ENCODE results near the gene SYNM. TPM values are rescaled to one million over a fixed set of nuclear protein-coding genes. Genes with fewer than 3 reads are reported as not detected.

The SYNM gene
- total RNA-seq, 4 donors from 2014 or later = 6.0 to 38.5 (median 15.6) TPM

DNA sequence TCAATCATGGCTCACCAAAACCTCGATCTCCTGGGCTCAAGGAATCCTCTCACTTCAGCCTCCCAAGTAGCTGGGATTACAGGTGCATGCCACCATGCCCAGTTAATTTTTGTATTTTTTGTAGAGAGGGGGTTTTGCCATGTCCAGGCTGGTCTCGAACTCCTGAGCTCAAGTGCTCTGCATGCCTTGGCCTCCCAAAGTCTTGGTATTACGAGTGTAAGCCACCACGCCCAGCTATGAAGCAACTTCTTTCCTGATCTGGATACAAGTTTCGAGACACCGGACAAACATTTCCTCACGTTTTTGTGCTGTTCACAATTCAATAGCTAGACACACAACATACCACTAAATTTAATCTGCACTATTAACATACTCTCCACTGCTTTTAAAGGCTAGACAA lies 3.4 kb upstream of the SYNM start:
- no peak overlapping the region for H3K4me3 ChIP-seq
- H3K4me1 ChIP-seq = peaks cover 0 to 21% (median 4%) of the 10 kb centered on the region in 4 donors
- no peaks in the 10 kb centered on the region for H3K36me3 ChIP-seq
- H3K9me3 ChIP-seq = no peaks in the 10 kb centered on the region
- H3K27ac ChIP-seq = no peak overlapping the region
- TF ChIP-seq, protein P1, sequence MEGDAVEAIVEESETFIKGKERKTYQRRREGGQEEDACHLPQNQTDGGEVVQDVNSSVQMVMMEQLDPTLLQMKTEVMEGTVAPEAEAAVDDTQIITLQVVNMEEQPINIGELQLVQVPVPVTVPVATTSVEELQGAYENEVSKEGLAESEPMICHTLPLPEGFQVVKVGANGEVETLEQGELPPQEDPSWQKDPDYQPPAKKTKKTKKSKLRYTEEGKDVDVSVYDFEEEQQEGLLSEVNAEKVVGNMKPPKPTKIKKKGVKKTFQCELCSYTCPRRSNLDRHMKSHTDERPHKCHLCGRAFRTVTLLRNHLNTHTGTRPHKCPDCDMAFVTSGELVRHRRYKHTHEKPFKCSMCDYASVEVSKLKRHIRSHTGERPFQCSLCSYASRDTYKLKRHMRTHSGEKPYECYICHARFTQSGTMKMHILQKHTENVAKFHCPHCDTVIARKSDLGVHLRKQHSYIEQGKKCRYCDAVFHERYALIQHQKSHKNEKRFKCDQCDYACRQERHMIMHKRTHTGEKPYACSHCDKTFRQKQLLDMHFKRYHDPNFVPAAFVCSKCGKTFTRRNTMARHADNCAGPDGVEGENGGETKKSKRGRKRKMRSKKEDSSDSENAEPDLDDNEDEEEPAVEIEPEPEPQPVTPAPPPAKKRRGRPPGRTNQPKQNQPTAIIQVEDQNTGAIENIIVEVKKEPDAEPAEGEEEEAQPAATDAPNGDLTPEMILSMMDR (IDR thresholded peaks at IDR 0.05) = no peak
- TF ChIP-seq POLR2A (IDR thresholded peaks at IDR 0.05) = no peak
- DNase-seq = no peak
- H3K27me3 ChIP-seq = peaks cover 0 to 5% of the 10 kb centered on the region in 2 donors

DNA sequence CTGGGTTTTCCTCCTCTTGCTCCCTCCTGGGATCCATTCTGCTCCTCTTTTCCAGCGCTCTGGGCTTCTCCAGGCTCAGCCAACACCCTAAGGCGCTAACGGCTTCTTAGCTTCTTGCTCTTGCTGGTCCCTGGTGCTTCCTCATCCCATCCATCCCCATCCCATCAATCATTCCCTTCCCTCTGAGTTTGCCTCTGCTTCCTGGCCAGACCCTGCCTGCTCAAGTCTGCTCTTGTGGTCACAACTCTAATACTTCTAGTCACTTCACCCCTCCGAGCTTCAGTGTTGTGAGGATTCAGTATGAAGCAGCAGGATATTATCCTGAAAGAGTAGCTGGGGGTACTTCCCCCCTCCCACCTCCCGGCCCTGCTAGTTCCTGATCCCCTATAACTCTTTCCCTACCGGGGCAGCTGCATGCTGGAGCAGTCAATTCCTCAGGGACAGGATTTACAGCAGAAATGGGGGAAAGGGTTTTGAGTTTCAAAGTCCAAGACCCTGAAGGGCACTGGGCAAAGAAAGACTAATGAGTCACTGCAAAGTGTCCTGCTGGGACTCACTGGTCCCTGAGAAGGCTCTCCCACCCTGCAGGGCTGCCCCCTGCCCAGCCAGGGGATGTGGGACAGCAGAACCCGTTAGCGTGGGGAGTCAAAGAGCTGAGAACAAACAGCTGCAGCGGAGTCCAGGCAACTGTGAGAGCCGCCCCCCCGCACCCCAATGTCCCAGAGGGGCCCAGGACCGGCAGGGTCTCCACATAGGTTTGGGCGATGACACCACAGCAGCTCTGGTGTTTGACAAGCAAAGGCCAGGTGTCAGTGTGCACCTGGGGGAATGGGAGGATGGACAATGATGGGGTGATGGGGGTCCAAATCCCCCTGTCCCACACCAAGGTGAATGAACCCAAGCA lies 2.3 kb upstream of the SYNM start:
- TF ChIP-seq, protein P1 (IDR thresholded peaks at IDR 0.05) = no peak
- TF ChIP-seq POLR2A (IDR thresholded peaks at IDR 0.05) = no peak
- Histone ChIP-seq H3K27me3 (peaks cover 0 to 5% of the 10 kb centered on the region in 2 donors), H3K36me3 (no peaks in the 10 kb centered on the region), H3K9me3 (no peaks in the 10 kb centered on the region), H3K4me1 (peaks cover 0 to 21% (median 4%) of the 10 kb centered on the region in 4 donors), H3K27ac (no peak overlapping the region), H3K4me3 (no peak overlapping the region)
- no peak for DNase-seq

DNA sequence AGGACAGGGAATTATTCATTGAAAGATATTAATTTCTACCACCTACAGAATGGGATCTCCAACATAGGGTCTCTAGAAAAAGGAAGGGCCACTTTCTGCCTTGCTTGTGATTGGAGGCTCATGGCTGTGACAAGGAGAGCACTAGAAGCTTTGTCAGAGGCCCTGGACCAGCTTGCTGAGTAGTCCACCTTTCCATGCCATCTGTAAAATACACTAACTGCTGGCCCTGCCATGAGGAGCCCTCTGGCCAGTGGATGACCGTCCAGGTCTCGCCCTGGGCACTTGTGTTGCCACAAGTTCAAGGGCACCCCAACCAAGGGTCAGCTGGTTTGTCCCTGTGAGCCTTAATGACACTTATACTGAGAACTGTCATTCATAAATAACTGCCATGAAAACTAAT lies 1.6 kb upstream of the SYNM start:
- H3K4me1 ChIP-seq = peaks cover 0 to 21% (median 4%) of the 10 kb centered on the region in 4 donors
- TF ChIP-seq POLR2A (IDR thresholded peaks at IDR 0.05) = no peak
- TF ChIP-seq, protein P1 (IDR thresholded peaks at IDR 0.05) = no peak
- H3K27me3 ChIP-seq = peaks cover 0 to 5% of the 10 kb centered on the region in 2 donors
- no peak for DNase-seq
- H3K36me3 ChIP-seq = no peaks in the 10 kb centered on the region
- no peak overlapping the region for H3K27ac ChIP-seq
- H3K4me3 ChIP-seq = no peak overlapping the region
- no peaks in the 10 kb centered on the region for H3K9me3 ChIP-seq

DNA sequence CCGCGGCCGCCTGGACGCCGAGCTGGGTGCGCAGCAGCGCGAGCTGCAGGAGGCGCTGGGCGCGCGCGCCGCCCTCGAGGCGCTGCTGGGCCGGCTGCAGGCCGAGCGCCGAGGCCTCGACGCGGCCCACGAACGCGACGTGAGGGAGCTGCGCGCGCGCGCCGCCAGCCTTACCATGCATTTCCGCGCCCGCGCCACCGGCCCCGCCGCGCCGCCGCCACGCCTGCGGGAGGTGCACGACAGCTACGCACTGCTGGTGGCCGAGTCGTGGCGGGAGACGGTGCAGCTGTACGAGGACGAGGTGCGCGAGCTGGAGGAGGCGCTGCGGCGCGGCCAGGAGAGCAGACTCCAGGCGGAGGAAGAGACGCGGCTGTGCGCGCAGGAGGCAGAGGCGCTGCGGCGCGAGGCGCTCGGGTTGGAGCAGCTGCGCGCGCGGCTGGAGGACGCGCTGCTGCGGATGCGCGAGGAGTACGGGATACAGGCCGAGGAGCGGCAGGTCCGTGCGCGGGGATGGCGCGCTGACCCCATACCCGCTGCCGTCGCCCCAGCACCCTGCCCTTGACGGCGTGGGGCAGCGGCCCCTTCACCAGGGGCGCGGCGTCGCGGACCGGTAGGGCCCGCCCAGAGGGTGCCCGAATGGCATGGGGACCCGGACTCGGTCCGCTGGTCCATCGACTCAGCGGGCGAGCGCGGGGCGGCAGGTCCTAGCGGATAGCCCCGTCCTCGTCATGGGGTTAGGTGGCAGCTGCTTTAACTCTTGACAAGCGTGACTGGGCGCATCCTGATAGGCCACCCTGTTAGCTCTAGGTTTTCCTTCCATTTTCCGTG lies 848 bp downstream of the SYNM start:
- Histone ChIP-seq H3K27ac (peak overlapping the region; percentile 38 to 87 (median 63)), H3K36me3 (no peaks in the 10 kb centered on the region), H3K27me3 (no peaks in the 10 kb centered on the region), H3K4me3 (peak overlapping the region; percentile 34 to 76 (median 57)), H3K9me3 (no peaks in the 10 kb centered on the region), H3K4me1 (peaks cover 0 to 15% (median 2%) of the 10 kb centered on the region in 4 donors)
- no peak for TF ChIP-seq POLR2A (IDR thresholded peaks at IDR 0.05)
- TF ChIP-seq, protein P1 (IDR thresholded peaks at IDR 0.05) = peak in 1 of 6 experiments; percentile 1
- peak in 2 of 3 donors; percentile 54 to 68 for DNase-seq

DNA sequence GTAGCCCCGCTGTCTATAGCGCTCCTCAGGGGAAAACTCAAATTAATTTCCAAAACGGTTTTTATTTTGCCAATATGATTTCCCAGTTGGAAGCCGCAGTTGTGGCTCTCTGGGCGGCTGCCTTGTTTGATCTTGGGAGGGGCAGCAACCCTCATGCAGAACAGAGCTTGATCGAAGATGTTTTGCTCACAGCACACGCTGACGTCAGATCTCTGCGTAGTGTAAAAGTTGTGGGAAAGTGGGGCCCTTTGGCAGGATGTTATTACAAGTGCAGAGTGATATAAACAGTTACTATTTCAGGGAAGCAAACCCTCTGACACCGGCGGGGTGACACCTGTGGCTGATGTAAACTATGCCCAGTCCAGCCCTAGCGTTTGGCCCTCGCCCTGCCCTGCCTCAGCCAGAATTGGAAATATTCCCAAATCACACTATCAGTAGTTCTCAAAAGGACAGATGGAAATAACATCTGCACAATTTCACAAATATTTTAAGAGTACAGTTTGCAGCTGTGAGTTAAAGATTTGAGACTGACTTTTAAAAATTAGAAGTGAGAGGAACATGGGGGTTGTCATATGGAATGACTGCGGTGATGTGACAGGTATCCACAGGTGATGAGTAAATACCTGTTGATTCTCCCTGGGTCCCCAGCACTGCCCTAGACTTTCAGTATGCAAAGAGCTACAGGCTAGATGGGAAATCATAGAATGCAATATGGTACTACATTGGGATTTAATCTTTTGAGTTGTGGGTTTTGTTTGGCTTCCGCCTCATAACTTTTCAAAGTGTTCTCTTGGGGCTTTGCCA lies 1.7 kb downstream of the SYNM start:
- Histone ChIP-seq H3K4me3 (peak overlapping the region in 3 of 4 donors; percentile 31 to 76 (median 67)), H3K4me1 (peaks cover 0 to 14% (median 2%) of the 10 kb centered on the region in 4 donors), H3K27me3 (no peaks in the 10 kb centered on the region), H3K36me3 (no peaks in the 10 kb centered on the region), H3K27ac (peak overlapping the region; percentile 4 to 87 (median 46)), H3K9me3 (no peaks in the 10 kb centered on the region)
- no peak for TF ChIP-seq POLR2A (IDR thresholded peaks at IDR 0.05)
- TF ChIP-seq, protein P1 (IDR thresholded peaks at IDR 0.05) = no peak
- no peak for DNase-seq

Measured in Peyer's patch (tissue), 4 donors.